Prostate gland (tissue), 2 donors: ENCODE data around the gene RAB29. TPM values are rescaled to one million over a fixed set of nuclear protein-coding genes. Genes with fewer than 3 reads are reported as not detected.
A peak's percentile ranks its signal among the peaks of the same experiment; 100 is the strongest.
"Not testable (repeated sequence)": the region's sequence is repeated elsewhere in the genome, so short reads cannot be mapped to it uniquely, and the experiment has no call there.

Experiments used
- DNase-seq: peaks from one replicate; pipeline ENCODE4 v3.0.0-alpha.2; 2019; ENCODE audit warnings: low spot score
- H3K27ac ChIP-seq, 2 donors: fragments of 200-600 bp; sonication (generic); 2 replicates each; pipeline ENCODE4 v1.5.1; 2017 to 2019
- H3K27me3 ChIP-seq: fragments of 200-600 bp; sonication (generic); replicated peaks from 2 replicates; pipeline ENCODE4 v1.5.1; 2019; ENCODE audit not compliant: insufficient read depth
- H3K36me3 ChIP-seq, 2 donors: fragments of 200-600 bp; sonication (generic); 1 replicate in 1 of 2; 2 replicates in 1 of 2; pipeline versions ENCODE4 v1.5.1 to v1.8.1; 2017 to 2019
- H3K4me1 ChIP-seq: fragments of 200-600 bp; sonication (generic); replicated peaks from 2 replicates; pipeline ENCODE4 v1.5.1; 2019
- H3K4me3 ChIP-seq, 2 donors: fragments of 200-600 bp; sonication (generic); 2 replicates each; pipeline ENCODE4 v1.5.1; 2017 to 2019
- H3K9me3 ChIP-seq: fragments of 200-600 bp; sonication (generic); 2 replicates; pipeline ENCODE4 v1.5.1; 2017
- CTCF ChIP-seq, 4 experiments: fragments of 200-600 bp in 2 of 4; fragments of 450-650 bp in 2 of 4; sonication (generic) in 2 of 4; IDR thresholded peaks; 1 replicate in 3 of 4; 2 replicates in 1 of 4; pipeline ENCODE4 v1.5.1; 2016 to 2019; ENCODE audit warnings: antibody characterized with exemption in 4 of 4, mild to moderate bottlenecking in 2 of 4, moderate library complexity in 2 of 4
- POLR2A ChIP-seq: fragments of 450-650 bp; IDR thresholded peaks from one replicate; pipeline ENCODE4 v1.6.1; 2016; ENCODE audit warnings: antibody characterized with exemption, mild to moderate bottlenecking
- POLR2AphosphoS5 ChIP-seq: sonication (generic); formaldehyde crosslinking; IDR thresholded peaks from one replicate; pipeline ENCODE4 v1.6.1; 2017; ENCODE audit warnings: antibody characterized with exemption
- WGBS: methylation state at CpG from one replicate; pipeline ENCODE4 v1.1.5; 2018; 5-methylcytosine and 5-hydroxymethylcytosine counted together
- intact Hi-C: fragments of 100-400 bp; cut with DNase I; formaldehyde crosslinking; loops from one replicate; pipeline ENCODE4 v1.14.2; 2022
- total RNA-seq, 2 donors: library from RNA; depleted of rRNA; stranded (reverse); fragments of >200 nt; gene quantifications; one replicate each; pipeline ENCODE4 v1.1.0, GENCODE V29; 2016

RAB29 gene
- total RNA-seq, 2 donors from 2014 or later: 18.6 to 36.7 TPM

GRCh38 chr1:205733438-205734175, 41.7 kb downstream of the RAB29 start:
- TF ChIP-seq CTCF (IDR thresholded peaks at IDR 0.05) (no peak), POLR2AphosphoS5 (no peak), POLR2A (no peak)
- Histone ChIP-seq H3K4me3 (no peak overlapping the region), H3K27me3 (no peaks in the 10 kb centered on the region), H3K4me1 (no peaks in the 10 kb centered on the region), H3K27ac (no peak overlapping the region), H3K36me3 (no peaks in the 10 kb centered on the region), H3K9me3 (no peaks in the 10 kb centered on the region)
- 90% methylated on average over 2 of the region's 2 CpGs for WGBS
- intact Hi-C loops: no loop called here
- no peak for DNase-seq

- Histone ChIP-seq H3K36me3 (no peaks in the 10 kb centered on the region), H3K27me3 (no peaks in the 10 kb centered on the region), H3K4me3 (no peak overlapping the region), H3K27ac (no peak overlapping the region), H3K9me3 (no peaks in the 10 kb centered on the region), H3K4me1 (no peaks in the 10 kb centered on the region)
- no peak for TF ChIP-seq CTCF (IDR thresholded peaks at IDR 0.05)
- TF ChIP-seq POLR2AphosphoS5: no peak
- TF ChIP-seq POLR2A: no peak
- intact Hi-C loops: no loop called here
- 97% methylated on average over 9 of the region's 9 CpGs for WGBS
- DNase-seq: no peak
Measured at GRCh38 chr1:205729945-205730610, 45.2 kb downstream of the RAB29 start.

DNA sequence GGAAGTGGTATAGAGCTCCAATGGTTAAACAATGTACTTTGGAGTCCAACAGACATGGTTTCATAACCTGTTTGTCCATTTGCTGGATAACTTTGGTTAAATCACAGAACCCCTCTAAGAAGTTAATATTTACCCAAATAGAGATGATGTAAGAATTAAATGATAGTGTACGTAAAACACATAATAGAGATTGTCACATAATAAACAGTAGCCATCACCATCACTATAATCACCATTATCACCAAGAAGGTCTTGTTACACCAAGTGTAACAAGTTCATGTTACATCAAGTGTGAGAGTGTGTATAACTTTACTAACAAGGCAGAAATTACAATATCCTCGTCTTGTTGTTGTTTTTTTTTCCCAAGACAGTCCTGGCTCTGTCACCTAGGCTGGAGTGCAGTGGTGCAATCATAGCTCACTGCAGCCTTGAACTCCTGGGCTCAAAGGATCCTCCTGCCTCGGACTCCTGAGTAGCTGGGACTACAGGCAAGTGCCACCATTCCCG, 48.6 kb downstream of the RAB29 start:
- intact Hi-C loops: no loop called here
- Histone ChIP-seq H3K4me3 (no peak overlapping the region), H3K36me3 (no peaks in the 10 kb centered on the region), H3K9me3 (no peaks in the 10 kb centered on the region), H3K27me3 (no peaks in the 10 kb centered on the region), H3K4me1 (no peaks in the 10 kb centered on the region), H3K27ac (no peak overlapping the region)
- DNase-seq: no peak
- no peak for TF ChIP-seq POLR2AphosphoS5
- TF ChIP-seq POLR2A: no peak
- TF ChIP-seq CTCF (IDR thresholded peaks at IDR 0.05): no peak
- WGBS: 79% methylated on average over 4 of the region's 4 CpGs

DNA sequence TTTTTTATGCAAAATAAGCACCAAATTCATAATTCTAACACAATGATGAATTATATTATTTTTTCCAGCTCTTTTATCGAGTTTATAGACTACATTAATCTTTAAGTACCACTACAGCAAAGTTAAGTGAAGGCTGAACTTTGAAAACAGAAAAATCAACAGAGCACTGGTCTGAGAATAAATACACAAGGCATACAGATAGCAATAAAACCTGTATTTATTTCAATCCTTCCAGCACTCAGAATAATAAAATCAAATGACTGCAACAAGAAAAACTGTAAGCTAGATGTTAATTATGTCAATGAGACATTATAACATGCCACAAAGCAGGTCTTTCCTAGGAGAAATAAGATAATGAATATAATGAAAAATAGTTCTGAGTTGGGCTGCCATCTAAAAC, 49.8 kb downstream of the RAB29 start:
- no peak for TF ChIP-seq CTCF (IDR thresholded peaks at IDR 0.05)
- intact Hi-C loops: no loop called here
- WGBS: 35% methylated on average over 1 of the region's 1 CpG
- Histone ChIP-seq H3K27ac (peak overlapping the region in 1 of 2 donors; percentile 38), H3K27me3 (no peaks in the 10 kb centered on the region), H3K36me3 (no peaks in the 10 kb centered on the region), H3K4me1 (no peaks in the 10 kb centered on the region), H3K9me3 (no peaks in the 10 kb centered on the region), H3K4me3 (no peak overlapping the region)
- DNase-seq: no peak

- H3K27me3 ChIP-seq, H3K4me3 ChIP-seq, H3K27ac ChIP-seq, H3K9me3 ChIP-seq, intact Hi-C loops, DNase-seq, H3K4me1 ChIP-seq, H3K36me3 ChIP-seq: not testable (repeated sequence)
- WGBS: 94% methylated on average over 2 of the region's 2 CpGs
Measured at GRCh38 chr1:205720740-205721139, 54.5 kb downstream of the RAB29 start.
